Upper lobe of left lung (tissue), 4 donors: ENCODE measurements around the gene GALNT16.

ENCODE experiments used
- CTCF ChIP-seq, 6 experiments: fragments of 450-650 bp in 4 of 6; fragments of 200-600 bp in 2 of 6; sonication (generic) in 2 of 6; IDR thresholded peaks; one replicate each; pipeline ENCODE4 v1.5.1; 2016 to 2019; ENCODE audit warnings: antibody characterized with exemption in 6 of 6
- EP300 ChIP-seq, 4 donors: sonication (generic); formaldehyde crosslinking; IDR thresholded peaks; one replicate each; pipeline ENCODE4 v1.5.1; 2017; ENCODE audit warnings: antibody characterized with exemption in 4 of 4, control low read depth in 2 of 4
- POLR2A ChIP-seq, 4 donors: fragments of 450-650 bp; IDR thresholded peaks; one replicate each; pipeline ENCODE4 v1.5.1; 2016 to 2017; ENCODE audit warnings: antibody characterized with exemption in 4 of 4, mild to moderate bottlenecking in 2 of 4

- TF ChIP-seq CTCF (IDR thresholded peaks at IDR 0.05) = no peak
- TF ChIP-seq POLR2A (IDR thresholded peaks at IDR 0.05) = no peak
- no peak for TF ChIP-seq EP300 (IDR thresholded peaks at IDR 0.05)
These were observed 9.4 kb downstream of the GALNT16 start for GRCh38 chr14:69269381-69269780.
